ENCODE data around the gene TNNT3. TPM values are rescaled to one million over a fixed set of nuclear protein-coding genes. Genes with fewer than 3 reads are reported as not detected.

Gene TNNT3
- total RNA-seq, 4 donors from 2014 or later: 4.4 to 8.6 (median 6.1) TPM

GRCh38 chr11:1979607-1980006, 60.1 kb downstream of the TNNT3 start:
- H3K27me3 ChIP-seq: no peaks in the 10 kb centered on the region
- TF ChIP-seq EP300 (IDR thresholded peaks at IDR 0.05): no peak
- no peak for TF ChIP-seq POLR2A (IDR thresholded peaks at IDR 0.05)
- TF ChIP-seq CTCF (IDR thresholded peaks at IDR 0.05): no peak
- no CpG with 5 or more reads among the region's 11 CpGs for WGBS, 2 donors
- no peaks in the 10 kb centered on the region for H3K36me3 ChIP-seq
- no peaks in the 10 kb centered on the region for H3K9me3 ChIP-seq
- no peaks in the 10 kb centered on the region for H3K4me1 ChIP-seq
- H3K27ac ChIP-seq: no peak overlapping the region
- H3K4me3 ChIP-seq: no peak overlapping the region
- DNase-seq (ENCODE audit: low spot score in 2 of 2): no peak

- no peak for DNase-seq (ENCODE audit: low spot score in 2 of 2)
- H3K9me3 ChIP-seq: no peaks in the 10 kb centered on the region
- H3K27ac ChIP-seq: no peak overlapping the region
- no CpG with 5 or more reads among the region's 26 CpGs for WGBS, 2 donors
- no peak for TF ChIP-seq POLR2A (IDR thresholded peaks at IDR 0.05)
- no peak for TF ChIP-seq CTCF (IDR thresholded peaks at IDR 0.05)
- TF ChIP-seq EP300 (IDR thresholded peaks at IDR 0.05): no peak
- no peaks in the 10 kb centered on the region for H3K27me3 ChIP-seq
- no peaks in the 10 kb centered on the region for H3K4me1 ChIP-seq
- H3K4me3 ChIP-seq: no peak overlapping the region
- no peaks in the 10 kb centered on the region for H3K36me3 ChIP-seq
Observed at GRCh38 chr11:1982873-1983600, 63.5 kb downstream of the TNNT3 start.

- H3K36me3 ChIP-seq: no peaks in the 10 kb centered on the region
- no peaks in the 10 kb centered on the region for H3K27me3 ChIP-seq
- TF ChIP-seq POLR2A (IDR thresholded peaks at IDR 0.05) (no peak), CTCF (IDR thresholded peaks at IDR 0.05) (no peak), EP300 (IDR thresholded peaks at IDR 0.05) (no peak)
- WGBS, 2 donors: 70 to 100% methylated on average over 2 to 8 of the region's 12 CpGs
- H3K9me3 ChIP-seq: no peaks in the 10 kb centered on the region
- no peak overlapping the region for H3K27ac ChIP-seq
- no peak for DNase-seq (ENCODE audit: low spot score in 2 of 2)
- no peak overlapping the region for H3K4me3 ChIP-seq
- H3K4me1 ChIP-seq: no peaks in the 10 kb centered on the region
Observed at GRCh38 chr11:1983601-1983961, 64.1 kb downstream of the TNNT3 start.

- TF ChIP-seq EP300 (IDR thresholded peaks at IDR 0.05): no peak
- H3K9me3 ChIP-seq: no peaks in the 10 kb centered on the region
- no peak overlapping the region for H3K4me3 ChIP-seq
- H3K27ac ChIP-seq: no peak overlapping the region
- no CpG with 5 or more reads among the region's 6 CpGs for WGBS, 2 donors
- no peak for DNase-seq (ENCODE audit: low spot score in 2 of 2)
- no peaks in the 10 kb centered on the region for H3K36me3 ChIP-seq
- H3K4me1 ChIP-seq: no peaks in the 10 kb centered on the region
- no peaks in the 10 kb centered on the region for H3K27me3 ChIP-seq
Observed at GRCh38 chr11:1987024-1987423, 67.5 kb downstream of the TNNT3 start.

- TF ChIP-seq CTCF (IDR thresholded peaks at IDR 0.05) (no peak), POLR2A (IDR thresholded peaks at IDR 0.05) (no peak), EP300 (IDR thresholded peaks at IDR 0.05) (no peak)
- no peak for DNase-seq (ENCODE audit: low spot score in 2 of 2)
- H3K4me1 ChIP-seq: no peaks in the 10 kb centered on the region
- H3K9me3 ChIP-seq: no peaks in the 10 kb centered on the region
- no peak overlapping the region for H3K27ac ChIP-seq
- no peaks in the 10 kb centered on the region for H3K27me3 ChIP-seq
- WGBS, 2 donors: no CpG with 5 or more reads among the region's 11 CpGs
- H3K4me3 ChIP-seq: no peak overlapping the region
- no peaks in the 10 kb centered on the region for H3K36me3 ChIP-seq
Observed at GRCh38 chr11:1988174-1988573, 68.7 kb downstream of the TNNT3 start.

Other genes starting within 250 kb of the TNNT3 start
- not detected for gene KRTAP5-6, start 222.5 kb upstream of the TNNT3 start, total RNA-seq
- 10 to 100 TPM in 2 of 4 donors, 1 to 10 TPM in 2; 5.9 to 54.9 (median 13.8) TPM for gene IFITM10, start 169.1 kb upstream of the TNNT3 start, total RNA-seq
- gene CTSD, start 155.8 kb upstream of the TNNT3 start, total RNA-seq: 100 to 1,000 TPM; 385 to 583 (median 429) TPM
- 1 to 10 TPM in 2 of 4 donors, under 1 TPM in 1, not detected in 1; 0.39 to 4.2 (median 1.0) TPM for gene SYT8, start 84.7 kb upstream of the TNNT3 start, total RNA-seq
- gene TNNI2, start 80.7 kb upstream of the TNNT3 start, total RNA-seq: not detected
- 10 to 100 TPM; 36.9 to 69.0 (median 50.2) TPM for gene LSP1, start 66.6 kb upstream of the TNNT3 start, total RNA-seq
- not detected for gene PRR33, start 27.8 kb upstream of the TNNT3 start, total RNA-seq
- gene MRPL23, start 27.6 kb downstream of the TNNT3 start, total RNA-seq: 100 to 1,000 TPM in 3 of 4 donors, 10 to 100 TPM in 1; 81.9 to 139 (median 136) TPM
- 100 to 1,000 TPM; 355 to 642 (median 407) TPM for gene H19, start 78.1 kb downstream of the TNNT3 start, total RNA-seq
- gene IGF2, start 219.7 kb downstream of the TNNT3 start, total RNA-seq: 100 to 1,000 TPM; 131 to 246 (median 173) TPM
- gene INS, start 241.5 kb downstream of the TNNT3 start, total RNA-seq: 1 to 10 TPM in 1 of 4 donors, not detected in 3; 1.8 TPM